Coronary artery (tissue), 2 donors: ENCODE measurements around the gene IFTAP.

Experiments
- DNase-seq: peaks from one replicate; pipeline ENCODE4 v3.0.0-alpha.2; 2017; ENCODE audit warnings: low spot score
- H3K27ac ChIP-seq, 2 donors: fragments of 200-600 bp; sonication (generic); one replicate each; pipeline ENCODE4 v1.5.1; 2016 to 2019
- H3K4me3 ChIP-seq: fragments of 200-600 bp; sonication (generic); 2 replicates; pipeline ENCODE4 v1.5.1; 2016; ENCODE audit warnings: mild to moderate bottlenecking, moderate library complexity
- CTCF ChIP-seq: fragments of 200-600 bp; sonication (generic); IDR thresholded peaks from one replicate; pipeline ENCODE4 v1.5.1; 2019; ENCODE audit warnings: antibody characterized with exemption

Gene IFTAP

GRCh38 chr11:36684840-36685801, 90.8 kb downstream of the IFTAP start:
- Histone ChIP-seq H3K4me3 (no peak overlapping the region), H3K27ac (no peak overlapping the region)
- no peak for DNase-seq
- TF ChIP-seq CTCF = no peak

GRCh38 chr11:36688132-36688531, 93.8 kb downstream of the IFTAP start:
- DNase-seq = no peak
- TF ChIP-seq CTCF = no peak
- Histone ChIP-seq H3K4me3 (no peak overlapping the region), H3K27ac (no peak overlapping the region)

GRCh38 chr11:36688571-36689291, 94.4 kb downstream of the IFTAP start:
- DNase-seq = no peak
- no peak overlapping the region for H3K4me3 ChIP-seq
- TF ChIP-seq CTCF = no peak
- H3K27ac ChIP-seq = no peak overlapping the region

GRCh38 chr11:36689442-36689841, 95.1 kb downstream of the IFTAP start:
- TF ChIP-seq CTCF = no peak
- Histone ChIP-seq H3K4me3 (no peak overlapping the region), H3K27ac (no peak overlapping the region)
- DNase-seq = no peak

GRCh38 chr11:36692704-36693103, 98.4 kb downstream of the IFTAP start:
- Histone ChIP-seq H3K4me3 (no peak overlapping the region), H3K27ac (no peak overlapping the region)
- no peak for DNase-seq
- TF ChIP-seq CTCF = no peak

- Histone ChIP-seq H3K27ac (no peak overlapping the region), H3K4me3 (no peak overlapping the region)
- DNase-seq = no peak
- TF ChIP-seq CTCF = no peak
Observed at GRCh38 chr11:36693139-36693843, 99.0 kb downstream of the IFTAP start.
